ENCODE results near the gene VPS41.
"Not testable (repeated sequence)": the region's sequence is repeated elsewhere in the genome, so short reads cannot be mapped to it uniquely, and the experiment has no call there.

The VPS41 gene

DNA sequence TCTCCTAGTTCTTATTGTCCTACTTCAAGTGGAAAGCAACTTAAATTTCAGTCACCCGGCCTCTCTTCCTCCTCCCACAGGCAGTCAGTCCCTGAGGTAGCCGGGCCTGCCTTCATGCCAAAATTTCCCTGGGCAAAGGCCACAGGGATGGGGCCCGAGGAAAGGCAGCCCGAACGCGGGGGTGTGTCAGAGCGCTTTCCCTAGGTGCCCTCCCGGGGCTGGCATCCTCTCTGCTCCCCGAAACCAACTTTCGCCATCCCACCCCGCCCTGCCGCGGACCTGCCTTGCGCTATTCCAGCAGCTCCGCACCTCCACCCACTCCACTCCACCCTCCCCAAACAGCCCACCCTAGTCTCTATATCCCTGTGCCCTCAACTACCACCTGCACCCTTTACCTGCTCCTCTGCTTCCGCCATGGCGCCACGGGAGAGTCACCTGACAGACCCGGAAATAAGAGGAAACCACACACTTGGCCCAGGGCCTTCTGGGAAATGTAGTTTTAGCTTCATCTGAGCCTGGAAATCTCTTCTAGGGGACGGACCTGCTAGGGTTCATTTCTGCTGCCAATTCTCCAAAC, at the start of gene VPS41:
VPS41 (minus strand) TSS at position 433 of the 577 bp plus-strand sequence; CDS start at position 416, 17 bp downstream.
- peak; percentile 29 to 73 for DNase-seq (ENCODE audit: extremely low read depth in 1 of 2, low read depth in 1 of 2)

DNA sequence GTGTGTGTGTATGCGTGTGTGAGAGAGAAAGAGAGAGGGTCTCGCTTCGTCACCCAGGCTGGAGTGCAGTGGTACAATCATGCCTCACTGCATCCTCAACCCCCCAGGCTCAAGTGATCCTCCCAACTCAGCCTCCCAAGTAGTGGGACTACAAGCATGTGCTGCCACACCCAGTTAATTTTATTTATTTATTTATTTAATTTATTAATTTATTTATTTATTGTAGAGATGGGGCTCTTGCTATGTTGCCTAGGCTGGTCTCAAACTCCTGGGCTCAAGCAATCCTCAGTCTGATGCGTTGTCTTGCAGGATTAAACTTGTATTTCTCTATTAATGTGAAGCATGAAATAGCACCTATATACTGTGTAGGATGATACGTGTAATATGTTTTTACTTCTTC, 46.9 kb upstream of the VPS41 start:
- DNase-seq (ENCODE audit: extremely low read depth in 1 of 2, low read depth in 1 of 2), result no peak

GRCh38 chr7:38953971-38954370, 45.0 kb upstream of the VPS41 start:
- DNase-seq (ENCODE audit: extremely low read depth in 1 of 2, low read depth in 1 of 2), result no peak

- DNase-seq (ENCODE audit: extremely low read depth in 1 of 2, low read depth in 1 of 2), result no peak
Observed at GRCh38 chr7:38953227-38953626, 44.2 kb upstream of the VPS41 start.

DNA sequence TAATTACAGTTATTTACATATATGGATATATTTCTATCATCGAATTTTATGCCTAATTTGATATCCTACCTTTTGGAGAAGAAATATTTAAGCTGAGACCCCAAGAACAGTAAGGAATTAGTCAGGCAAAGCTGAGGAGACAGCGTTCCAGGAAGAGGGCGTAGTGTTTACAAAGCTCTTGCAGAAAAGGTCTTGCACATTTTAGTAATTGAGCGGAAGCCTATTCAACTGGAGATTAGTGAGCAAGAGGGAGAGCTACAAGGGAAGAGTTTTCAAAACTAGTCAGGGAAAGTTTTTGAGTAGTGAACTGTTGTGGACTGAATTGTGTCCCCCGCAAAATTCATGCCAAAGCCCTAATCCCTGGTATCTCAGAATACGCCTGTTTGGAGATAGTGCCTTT, 42.2 kb upstream of the VPS41 start:
- no peak for DNase-seq (ENCODE audit: extremely low read depth in 1 of 2, low read depth in 1 of 2)

- DNase-seq (ENCODE audit: extremely low read depth in 1 of 2, low read depth in 1 of 2), result no peak
Observed at GRCh38 chr7:38950309-38950708, 41.3 kb upstream of the VPS41 start.

DNA sequence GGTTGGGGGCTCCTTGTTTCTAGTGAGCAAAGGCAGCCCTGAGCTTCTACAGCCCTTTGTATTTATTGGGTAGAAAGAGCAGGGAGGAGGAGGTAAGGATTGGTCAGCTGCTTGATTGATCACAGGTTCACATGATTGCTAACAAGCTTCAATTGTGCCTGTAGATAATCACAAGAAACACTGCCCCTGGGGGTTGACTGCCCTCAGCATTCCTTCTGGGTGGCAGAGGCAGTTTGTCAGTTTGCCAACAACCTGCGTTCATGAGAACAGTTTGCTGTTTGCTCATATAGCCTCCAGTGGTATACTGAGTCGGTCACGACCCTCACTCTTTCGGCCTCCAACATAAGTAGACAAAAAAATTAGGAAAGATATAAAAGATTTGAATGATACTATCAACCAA, 38.5 kb upstream of the VPS41 start:
- not testable (repeated sequence) for DNase-seq (ENCODE audit: extremely low read depth in 1 of 2, low read depth in 1 of 2)

- no peak for DNase-seq (ENCODE audit: extremely low read depth in 1 of 2, low read depth in 1 of 2)
Observed at GRCh38 chr7:38942431-38943051, 33.5 kb upstream of the VPS41 start.

- DNase-seq (ENCODE audit: extremely low read depth in 1 of 2, low read depth in 1 of 2), result no peak
Observed at GRCh38 chr7:38940774-38941173, 31.8 kb upstream of the VPS41 start.

GRCh38 chr7:38938589-38938988, 29.6 kb upstream of the VPS41 start:
- DNase-seq (ENCODE audit: extremely low read depth in 1 of 2, low read depth in 1 of 2), result no peak

DNA sequence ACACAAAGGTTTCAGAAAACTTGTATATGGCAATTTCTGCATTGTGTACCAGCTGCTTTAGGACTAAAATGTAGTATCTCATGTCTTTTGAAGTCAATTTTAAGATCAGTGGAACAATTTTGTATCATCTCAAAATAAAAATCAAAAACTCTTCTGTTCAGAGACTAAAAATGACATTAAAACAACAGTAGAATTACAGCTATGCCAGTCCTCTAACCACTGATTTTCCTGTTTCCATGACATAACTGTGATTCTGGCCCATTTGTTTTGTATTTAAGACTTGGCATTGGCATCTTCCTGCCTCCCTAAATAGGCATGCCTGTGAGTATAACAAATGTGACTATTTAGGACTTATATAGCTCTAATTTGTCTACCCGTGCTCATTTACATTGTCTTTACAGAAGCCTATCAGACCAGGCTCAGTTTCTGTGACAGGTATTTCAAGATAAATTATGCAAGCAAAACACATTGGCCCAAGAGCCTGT, 29.1 kb upstream of the VPS41 start:
- no peak for DNase-seq (ENCODE audit: extremely low read depth in 1 of 2, low read depth in 1 of 2)

DNA sequence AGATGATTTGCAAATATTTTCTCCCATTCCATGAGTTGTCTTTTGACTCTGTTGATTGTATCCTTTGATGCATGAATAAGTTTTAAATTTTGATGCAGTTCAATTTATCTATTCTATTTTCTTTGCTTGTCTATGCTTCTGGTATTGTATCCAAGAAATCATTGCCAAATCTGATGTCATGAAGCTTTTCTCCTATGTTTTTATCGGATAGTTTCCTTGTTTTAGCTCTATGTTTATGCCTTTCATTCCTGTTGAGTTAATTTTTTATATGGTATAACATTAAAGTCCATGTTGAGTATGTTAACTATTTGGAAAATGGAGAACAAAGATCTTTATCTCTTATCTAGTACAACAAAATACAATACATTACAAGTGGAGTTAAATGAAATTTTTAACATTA, 27.6 kb upstream of the VPS41 start:
- DNase-seq (ENCODE audit: extremely low read depth in 1 of 2, low read depth in 1 of 2), result no peak

GRCh38 chr7:38934536-38934935, 25.5 kb upstream of the VPS41 start:
- no peak for DNase-seq (ENCODE audit: extremely low read depth in 1 of 2, low read depth in 1 of 2)

DNA sequence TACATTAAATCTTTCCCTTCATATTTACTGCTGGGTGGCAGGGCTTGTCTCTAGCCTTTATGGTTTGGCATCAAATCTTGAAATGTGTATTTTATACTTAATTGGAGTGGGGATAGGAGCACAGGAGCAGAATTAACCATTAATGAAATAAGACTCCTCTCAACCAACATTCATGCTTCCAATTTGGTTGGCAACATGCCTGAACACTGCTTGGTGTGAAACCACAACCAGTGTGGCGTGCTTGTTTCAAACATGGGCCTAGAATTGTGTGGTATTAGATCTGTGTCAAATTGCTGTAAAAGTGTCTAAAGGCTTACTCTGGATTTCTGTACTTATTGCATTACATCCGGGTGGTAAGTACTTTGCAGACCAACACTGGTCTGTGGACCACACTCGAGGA, 25.1 kb upstream of the VPS41 start:
- DNase-seq (ENCODE audit: extremely low read depth in 1 of 2, low read depth in 1 of 2), result no peak

GRCh38 chr7:38932509-38933168, 23.6 kb upstream of the VPS41 start:
- DNase-seq (ENCODE audit: extremely low read depth in 1 of 2, low read depth in 1 of 2), result peak; percentile 14 to 21

GRCh38 chr7:38929460-38930171, 20.6 kb upstream of the VPS41 start:
- no peak for DNase-seq (ENCODE audit: extremely low read depth in 1 of 2, low read depth in 1 of 2)

- DNase-seq (ENCODE audit: extremely low read depth in 1 of 2, low read depth in 1 of 2), result no peak
Observed at GRCh38 chr7:38928506-38928905, 19.5 kb upstream of the VPS41 start.

- DNase-seq (ENCODE audit: extremely low read depth in 1 of 2, low read depth in 1 of 2), result no peak
Observed at GRCh38 chr7:38927751-38928150, 18.8 kb upstream of the VPS41 start.

- no peak for DNase-seq (ENCODE audit: extremely low read depth in 1 of 2, low read depth in 1 of 2)
Observed at GRCh38 chr7:38920731-38921130, 11.7 kb upstream of the VPS41 start.

- no peak for DNase-seq (ENCODE audit: extremely low read depth in 1 of 2, low read depth in 1 of 2)
Observed at GRCh38 chr7:38916396-38916795, 7.4 kb upstream of the VPS41 start.

- no peak for DNase-seq (ENCODE audit: extremely low read depth in 1 of 2, low read depth in 1 of 2)
Observed at GRCh38 chr7:38909870-38910269, 879 bp upstream of the VPS41 start.

- DNase-seq (ENCODE audit: extremely low read depth in 1 of 2, low read depth in 1 of 2), result no peak
Observed at GRCh38 chr7:38907766-38908165, 1.2 kb downstream of the VPS41 start.

All from stimulated activated CD8-positive, alpha-beta memory T cell treated with anti-CD3 and anti-CD28 coated beads, Interleukin-7, amount 100 ng/mL, for 48 hours (primary cell).